Measurements from ENCODE around the gene SLC39A13.

Gene SLC39A13

DNA sequence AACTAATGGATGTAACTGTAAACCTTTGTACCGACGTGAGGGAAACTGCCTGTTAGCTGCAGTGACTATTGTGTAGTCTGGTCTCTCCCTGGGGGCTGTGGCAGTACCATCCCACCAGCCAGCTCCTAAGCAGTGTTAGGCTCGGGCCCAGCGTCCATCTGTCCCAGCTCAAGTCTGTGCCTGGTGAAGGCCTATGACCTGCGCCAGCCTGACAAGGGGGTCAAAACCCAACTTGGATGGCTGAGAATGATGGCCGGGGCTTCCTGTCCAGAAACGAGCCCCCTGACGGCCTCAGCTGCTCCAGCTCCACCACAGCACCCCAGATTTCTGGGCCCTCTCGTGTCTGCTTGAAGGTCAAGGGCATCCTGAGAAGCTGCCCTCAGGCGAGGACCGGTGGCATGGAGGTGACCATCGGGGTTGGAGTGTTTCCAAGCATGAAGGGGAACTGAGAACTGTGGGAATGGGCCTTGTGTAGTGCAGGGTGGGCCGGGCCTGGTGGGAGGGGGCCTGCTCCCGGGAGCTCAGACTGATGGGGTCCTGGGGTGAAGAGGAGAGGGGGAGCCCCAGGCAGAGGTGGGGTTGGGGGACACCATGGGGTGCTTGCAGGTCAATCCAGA, 15.7 kb upstream of the SLC39A13 start:
- no peak overlapping the region for H3K4me3 ChIP-seq (ENCODE audit: low read length)
- H2AK5ac ChIP-seq (ENCODE audit: low read length), result no peak overlapping the region
- WGBS (ENCODE audit: extremely low coverage, insufficient coverage, low lambda C conversion rate), result no CpG with 5 or more reads among the region's 14 CpGs
- no peak overlapping the region for H2BK5ac ChIP-seq (ENCODE audit: low read length)
- H3K4ac ChIP-seq (ENCODE audit: low read depth, low read length), result no peak overlapping the region
- H3K36me3 ChIP-seq (ENCODE audit: control insufficient read depth, insufficient read depth, low read length), result no peaks in the 10 kb centered on the region
- peak overlapping the region; percentile 60 for H3K23ac ChIP-seq (ENCODE audit: low read length)
- no peaks in the 10 kb centered on the region for H3K79me2 ChIP-seq (ENCODE audit: control insufficient read depth, insufficient read depth, low read length)
- no peaks in the 10 kb centered on the region for H3K27me3 ChIP-seq (ENCODE audit: insufficient read depth, low read length, poor library complexity)
- no peak overlapping the region for H3K18ac ChIP-seq (ENCODE audit: low read length)
- H3K56ac ChIP-seq (ENCODE audit: low read length), result peak overlapping the region; percentile 64
- no peak overlapping the region for H3K9ac ChIP-seq (ENCODE audit: low read length)
- H3K27ac ChIP-seq (ENCODE audit: low read depth, low read length), result no peak overlapping the region
- H2BK15ac ChIP-seq (replicated peaks; ENCODE audit: low read depth), result no peak overlapping the region
- no peak overlapping the region for H3K4me2 ChIP-seq (ENCODE audit: low read length)
- no peaks in the 10 kb centered on the region for H3K4me1 ChIP-seq (ENCODE audit: control insufficient read depth, low read depth, low read length)
- no peak overlapping the region for H4K5ac ChIP-seq (ENCODE audit: low read length)
- DNase-seq, result no peak
- H3K79me1 ChIP-seq (ENCODE audit: low read length), result no peaks in the 10 kb centered on the region
- H4K8ac ChIP-seq (ENCODE audit: low read depth, low read length), result no peak overlapping the region
- no peak overlapping the region for H2BK120ac ChIP-seq (ENCODE audit: low read depth, low read length)

DNA sequence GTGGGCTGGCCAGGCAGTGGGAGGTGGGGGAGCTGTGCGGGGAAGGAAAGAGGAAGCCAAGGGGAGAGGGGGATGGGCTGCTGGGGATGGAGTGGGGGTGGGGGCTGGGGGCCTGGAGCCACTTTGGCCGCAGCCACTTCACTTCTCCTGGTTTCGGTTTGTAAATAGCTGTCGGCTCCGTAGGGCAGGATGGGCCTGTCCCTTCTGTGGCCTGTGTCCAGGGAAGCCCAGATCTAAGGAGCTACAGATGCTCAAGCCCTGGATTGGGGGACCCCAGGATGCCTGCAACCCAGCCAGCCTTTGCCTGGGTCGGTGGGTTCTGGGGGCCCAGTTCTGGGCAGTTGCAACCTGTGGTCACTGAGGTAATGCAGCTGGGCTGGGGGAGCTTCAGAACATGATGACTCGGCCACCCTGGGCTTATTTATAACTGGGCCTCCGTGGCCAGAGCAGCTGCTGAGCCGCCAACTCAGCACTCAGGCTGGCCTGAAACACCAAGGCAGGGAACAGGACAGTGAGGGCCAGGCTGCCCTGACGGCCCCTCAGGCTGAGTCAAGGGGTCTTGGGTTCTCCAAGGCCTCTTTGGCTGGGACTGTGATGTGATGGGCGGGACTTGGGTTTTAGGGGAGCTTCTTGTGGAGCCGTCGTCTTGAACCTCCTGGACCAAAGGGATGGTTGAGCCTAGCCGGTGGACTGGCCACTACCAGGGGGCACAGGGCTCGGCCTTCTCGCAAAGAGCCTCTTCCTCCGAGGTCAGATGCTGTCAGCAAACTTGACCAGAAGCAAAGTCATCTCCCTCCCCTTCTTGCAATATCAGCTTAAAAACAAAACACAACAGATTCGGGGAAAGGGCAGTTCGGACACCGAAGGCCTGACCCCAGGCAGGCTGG, 15.0 kb upstream of the SLC39A13 start:
- no CpG with 5 or more reads among the region's 20 CpGs for WGBS (ENCODE audit: extremely low coverage, insufficient coverage, low lambda C conversion rate)
- no peak overlapping the region for H2AK5ac ChIP-seq (ENCODE audit: low read length)

DNA sequence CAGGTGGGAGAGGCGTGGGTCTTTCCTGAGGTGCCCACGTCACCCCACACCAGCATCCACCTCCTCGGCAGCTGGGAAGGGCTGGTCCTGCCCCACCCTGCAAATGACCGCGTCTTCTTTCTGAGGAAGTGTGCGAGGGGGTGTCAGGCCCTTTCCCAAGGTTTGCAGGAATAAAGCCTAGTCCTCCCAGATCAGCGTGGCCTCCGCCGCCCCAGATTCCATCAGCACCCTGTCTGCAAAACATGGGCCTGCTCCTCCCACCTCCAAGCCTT, 14.4 kb upstream of the SLC39A13 start:
- Histone ChIP-seq H4K5ac (ENCODE audit: low read length) (no peak overlapping the region), H2AK5ac (ENCODE audit: low read length) (no peak overlapping the region), H4K8ac (ENCODE audit: low read depth, low read length) (no peak overlapping the region), H3K18ac (ENCODE audit: low read length) (no peak overlapping the region), H3K56ac (ENCODE audit: low read length) (no peak overlapping the region), H3K27me3 (ENCODE audit: insufficient read depth, low read length, poor library complexity) (no peaks in the 10 kb centered on the region), H3K36me3 (ENCODE audit: control insufficient read depth, insufficient read depth, low read length) (no peaks in the 10 kb centered on the region), H3K79me2 (ENCODE audit: control insufficient read depth, insufficient read depth, low read length) (no peaks in the 10 kb centered on the region), H3K23ac (ENCODE audit: low read length) (no peak overlapping the region), H2BK15ac (replicated peaks; ENCODE audit: low read depth) (no peak overlapping the region), H3K4me1 (ENCODE audit: control insufficient read depth, low read depth, low read length) (peaks cover 6% of the 10 kb centered on the region), H3K27ac (ENCODE audit: low read depth, low read length) (no peak overlapping the region), H2BK120ac (ENCODE audit: low read depth, low read length) (no peak overlapping the region), H3K4ac (ENCODE audit: low read depth, low read length) (no peak overlapping the region), H3K4me2 (ENCODE audit: low read length) (no peak overlapping the region), H3K4me3 (ENCODE audit: low read length) (no peak overlapping the region), H3K9ac (ENCODE audit: low read length) (no peak overlapping the region), H2BK5ac (ENCODE audit: low read length) (no peak overlapping the region), H3K79me1 (ENCODE audit: low read length) (no peaks in the 10 kb centered on the region)
- no peak for DNase-seq
- no CpG with 5 or more reads among the region's 9 CpGs for WGBS (ENCODE audit: extremely low coverage, insufficient coverage, low lambda C conversion rate)

More for the DNA sequence above, 15.0 kb upstream of the SLC39A13 start:
- DNase-seq, result no peak
- no peak overlapping the region for H4K8ac ChIP-seq (ENCODE audit: low read depth, low read length)
- no peak overlapping the region for H3K4ac ChIP-seq (ENCODE audit: low read depth, low read length)
- no peaks in the 10 kb centered on the region for H3K79me2 ChIP-seq (ENCODE audit: control insufficient read depth, insufficient read depth, low read length)
- H4K5ac ChIP-seq (ENCODE audit: low read length), result no peak overlapping the region
- H3K9ac ChIP-seq (ENCODE audit: low read length), result no peak overlapping the region
- H3K27ac ChIP-seq (ENCODE audit: low read depth, low read length), result no peak overlapping the region
- H3K56ac ChIP-seq (ENCODE audit: low read length), result peak overlapping the region; percentile 32
- no peaks in the 10 kb centered on the region for H3K79me1 ChIP-seq (ENCODE audit: low read length)
- H3K4me3 ChIP-seq (ENCODE audit: low read length), result no peak overlapping the region
- no peaks in the 10 kb centered on the region for H3K36me3 ChIP-seq (ENCODE audit: control insufficient read depth, insufficient read depth, low read length)
- no peak overlapping the region for H3K18ac ChIP-seq (ENCODE audit: low read length)
- H3K27me3 ChIP-seq (ENCODE audit: insufficient read depth, low read length, poor library complexity), result no peaks in the 10 kb centered on the region
- H2BK5ac ChIP-seq (ENCODE audit: low read length), result no peak overlapping the region
- H3K4me2 ChIP-seq (ENCODE audit: low read length), result no peak overlapping the region
- peaks cover 4% of the 10 kb centered on the region for H3K4me1 ChIP-seq (ENCODE audit: control insufficient read depth, low read depth, low read length)
- no peak overlapping the region for H2BK120ac ChIP-seq (ENCODE audit: low read depth, low read length)
- H3K23ac ChIP-seq (ENCODE audit: low read length), result no peak overlapping the region
- no peak overlapping the region for H2BK15ac ChIP-seq (replicated peaks; ENCODE audit: low read depth)

DNA sequence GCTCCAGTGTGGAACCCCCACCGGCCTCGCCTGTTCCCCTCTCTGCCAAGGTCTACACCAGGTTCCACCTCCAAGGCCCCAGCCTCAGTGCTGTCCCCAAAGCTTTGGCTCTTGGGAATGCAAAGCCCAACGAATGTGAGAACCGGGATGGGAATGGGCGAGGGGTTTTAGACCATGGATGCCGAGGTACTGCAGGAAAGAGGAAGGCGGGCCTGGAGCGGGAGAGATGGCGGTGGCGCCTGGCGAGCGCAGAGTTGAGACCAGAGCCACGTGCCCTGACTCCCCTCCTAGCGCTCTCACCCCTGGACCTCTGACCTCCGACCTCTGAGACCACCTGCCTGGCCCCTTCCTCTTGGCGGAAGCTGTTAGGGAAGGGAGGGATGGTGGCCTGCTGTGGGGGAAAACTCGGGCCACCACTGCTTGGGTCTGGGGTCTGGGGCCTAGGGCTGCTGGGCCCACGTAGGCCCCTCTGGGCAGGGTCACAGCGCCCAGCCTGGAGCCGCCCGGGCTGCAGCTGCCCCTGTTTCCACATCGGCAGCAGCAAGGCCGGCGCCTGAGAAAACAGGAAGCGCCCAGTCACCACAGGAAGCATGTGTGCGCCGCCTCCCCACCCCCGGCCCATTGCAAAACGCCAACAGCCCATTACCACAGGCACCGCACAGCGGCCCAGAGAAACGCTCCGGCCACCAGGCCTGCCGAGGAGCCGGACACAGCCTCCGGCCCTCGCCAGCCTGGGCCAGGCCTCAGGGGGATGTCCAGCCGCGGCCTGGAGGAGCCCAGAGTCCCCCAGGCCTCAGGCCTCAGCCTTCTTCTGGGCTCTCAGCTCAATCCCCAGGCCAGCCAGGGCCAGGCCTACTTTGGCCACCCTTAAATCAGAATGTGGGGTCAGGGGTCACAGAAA, 13.8 kb upstream of the SLC39A13 start:
- no peak overlapping the region for H3K23ac ChIP-seq (ENCODE audit: low read length)
- no peak overlapping the region for H3K27ac ChIP-seq (ENCODE audit: low read depth, low read length)
- no peak overlapping the region for H2BK15ac ChIP-seq (replicated peaks; ENCODE audit: low read depth)
- H3K79me1 ChIP-seq (ENCODE audit: low read length), result no peaks in the 10 kb centered on the region
- no CpG with 5 or more reads among the region's 39 CpGs for WGBS (ENCODE audit: extremely low coverage, insufficient coverage, low lambda C conversion rate)
- no peak overlapping the region for H3K18ac ChIP-seq (ENCODE audit: low read length)
- H3K79me2 ChIP-seq (ENCODE audit: control insufficient read depth, insufficient read depth, low read length), result no peaks in the 10 kb centered on the region
- peaks cover 6% of the 10 kb centered on the region for H3K4me1 ChIP-seq (ENCODE audit: control insufficient read depth, low read depth, low read length)
- H3K56ac ChIP-seq (ENCODE audit: low read length), result no peak overlapping the region
- H4K5ac ChIP-seq (ENCODE audit: low read length), result no peak overlapping the region
- no peak for DNase-seq
- no peak overlapping the region for H2BK5ac ChIP-seq (ENCODE audit: low read length)
- no peak overlapping the region for H3K4me3 ChIP-seq (ENCODE audit: low read length)
- H2AK5ac ChIP-seq (ENCODE audit: low read length), result no peak overlapping the region
- H3K4ac ChIP-seq (ENCODE audit: low read depth, low read length), result no peak overlapping the region
- H3K27me3 ChIP-seq (ENCODE audit: insufficient read depth, low read length, poor library complexity), result no peaks in the 10 kb centered on the region
- no peak overlapping the region for H4K8ac ChIP-seq (ENCODE audit: low read depth, low read length)
- H3K9ac ChIP-seq (ENCODE audit: low read length), result no peak overlapping the region
- no peak overlapping the region for H3K4me2 ChIP-seq (ENCODE audit: low read length)
- H3K36me3 ChIP-seq (ENCODE audit: control insufficient read depth, insufficient read depth, low read length), result no peaks in the 10 kb centered on the region
- no peak overlapping the region for H2BK120ac ChIP-seq (ENCODE audit: low read depth, low read length)

DNA sequence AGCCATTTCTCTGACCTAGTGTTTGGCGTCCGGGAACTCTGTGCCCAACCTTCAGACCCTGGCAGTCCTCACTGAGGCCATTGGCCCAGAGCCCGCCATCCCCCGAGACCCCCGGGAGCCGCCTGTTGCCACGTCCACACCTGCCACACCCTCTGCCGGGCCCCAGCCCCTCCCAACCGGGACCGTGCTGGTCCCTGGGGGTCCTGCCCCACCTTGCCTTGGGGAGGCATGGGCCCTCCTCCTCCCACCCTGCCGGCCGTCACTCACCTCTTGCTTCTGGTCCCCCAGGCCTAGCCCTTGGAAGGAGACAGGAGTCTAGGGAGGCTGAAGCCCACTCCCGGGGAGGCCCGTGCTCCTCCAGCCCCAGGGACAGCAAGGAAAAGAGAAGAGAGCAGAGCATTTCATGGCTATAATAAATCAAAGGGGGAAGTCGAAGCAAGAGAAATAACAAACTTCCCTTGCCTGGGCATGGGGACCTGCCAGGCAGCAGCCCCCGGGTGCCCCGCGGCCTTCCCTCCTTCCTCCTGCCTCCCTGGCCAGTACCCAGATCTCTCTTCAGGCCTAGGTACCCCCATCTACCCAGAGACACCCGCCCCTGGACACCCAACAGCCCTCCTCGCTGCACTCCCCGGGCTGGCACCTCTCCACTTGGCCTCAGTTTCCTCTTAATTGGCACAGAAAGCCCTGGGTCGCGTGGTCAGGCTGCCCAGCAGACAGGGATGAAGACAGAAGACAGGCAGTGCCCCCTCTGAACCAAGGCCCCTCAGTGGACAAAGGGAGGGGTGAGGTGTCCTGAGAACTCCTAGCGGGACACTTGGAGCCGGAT, 13.0 kb upstream of the SLC39A13 start:
- WGBS (ENCODE audit: extremely low coverage, insufficient coverage, low lambda C conversion rate), result no CpG with 5 or more reads among the region's 25 CpGs
- Histone ChIP-seq H2BK120ac (ENCODE audit: low read depth, low read length) (no peak overlapping the region), H3K36me3 (ENCODE audit: control insufficient read depth, insufficient read depth, low read length) (no peaks in the 10 kb centered on the region), H3K27me3 (ENCODE audit: insufficient read depth, low read length, poor library complexity) (no peaks in the 10 kb centered on the region), H3K27ac (ENCODE audit: low read depth, low read length) (no peak overlapping the region), H3K9ac (ENCODE audit: low read length) (no peak overlapping the region), H4K8ac (ENCODE audit: low read depth, low read length) (no peak overlapping the region), H4K5ac (ENCODE audit: low read length) (no peak overlapping the region), H3K23ac (ENCODE audit: low read length) (no peak overlapping the region), H3K56ac (ENCODE audit: low read length) (peak overlapping the region; percentile 34), H3K79me1 (ENCODE audit: low read length) (no peaks in the 10 kb centered on the region), H3K4ac (ENCODE audit: low read depth, low read length) (no peak overlapping the region), H3K4me2 (ENCODE audit: low read length) (no peak overlapping the region), H3K4me1 (ENCODE audit: control insufficient read depth, low read depth, low read length) (peaks cover 9% of the 10 kb centered on the region), H2BK15ac (replicated peaks; ENCODE audit: low read depth) (no peak overlapping the region), H2AK5ac (ENCODE audit: low read length) (no peak overlapping the region), H3K79me2 (ENCODE audit: control insufficient read depth, insufficient read depth, low read length) (no peaks in the 10 kb centered on the region), H3K18ac (ENCODE audit: low read length) (no peak overlapping the region), H2BK5ac (ENCODE audit: low read length) (no peak overlapping the region), H3K4me3 (ENCODE audit: low read length) (no peak overlapping the region)
- no peak for DNase-seq

Measured in mesendoderm (in vitro differentiated cells).